Renal pelvis (tissue), 12 donors: Measurements from ENCODE around the gene KRTAP2-3. TPM values are rescaled to one million over a fixed set of nuclear protein-coding genes. Genes with fewer than 3 reads are reported as not detected.
"Not testable (repeated sequence)": the region's sequence is repeated elsewhere in the genome, so short reads cannot be mapped to it uniquely, and the experiment has no call there.

ENCODE experiments used
- DNase-seq: peaks from one replicate; pipeline ENCODE4 v3.0.0-alpha.2; 2013
- long read RNA-seq, 16 experiments: transcript quantifications; one replicate each; lab custom pipeline, GENCODE V29; 2026
- polyA plus RNA-seq, 3 donors: library from polyadenylated mRNA; unstranded; fragments of 120-200 nt; gene quantifications; one replicate each; pipeline ENCODE4 v1.2.1, GENCODE V29; 2013; ENCODE audit not compliant: insufficient read length in 3 of 3

Gene KRTAP2-3, protein sequence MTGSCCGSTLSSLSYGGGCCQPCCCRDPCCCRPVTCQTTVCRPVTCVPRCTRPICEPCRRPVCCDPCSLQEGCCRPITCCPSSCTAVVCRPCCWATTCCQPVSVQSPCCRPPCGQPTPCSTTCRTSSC
- not detected for polyA plus RNA-seq
- long read RNA-seq, donor 1 = 0 reads
- long read RNA-seq, donor 2 = 0 reads
- long read RNA-seq, donor 3 = 0 reads
- long read RNA-seq, donor 4 = 0 reads
- long read RNA-seq, donor 5 = 0 reads
- long read RNA-seq, donor 6 = 0 reads
- long read RNA-seq, donor 7 = 0 reads
- long read RNA-seq, donor 8 = 0 reads
- long read RNA-seq, donor 9 = 0 reads
- long read RNA-seq, donor 10 = 0 reads
- long read RNA-seq, donor 11 = 0 reads
- long read RNA-seq, donor 12 = 0 reads
- long read RNA-seq, donor 13 = 0 reads
- long read RNA-seq, donor 14 = 0 reads
- long read RNA-seq, donor 15 = 0 reads
- long read RNA-seq, donor 16 = 0 reads

DNA sequence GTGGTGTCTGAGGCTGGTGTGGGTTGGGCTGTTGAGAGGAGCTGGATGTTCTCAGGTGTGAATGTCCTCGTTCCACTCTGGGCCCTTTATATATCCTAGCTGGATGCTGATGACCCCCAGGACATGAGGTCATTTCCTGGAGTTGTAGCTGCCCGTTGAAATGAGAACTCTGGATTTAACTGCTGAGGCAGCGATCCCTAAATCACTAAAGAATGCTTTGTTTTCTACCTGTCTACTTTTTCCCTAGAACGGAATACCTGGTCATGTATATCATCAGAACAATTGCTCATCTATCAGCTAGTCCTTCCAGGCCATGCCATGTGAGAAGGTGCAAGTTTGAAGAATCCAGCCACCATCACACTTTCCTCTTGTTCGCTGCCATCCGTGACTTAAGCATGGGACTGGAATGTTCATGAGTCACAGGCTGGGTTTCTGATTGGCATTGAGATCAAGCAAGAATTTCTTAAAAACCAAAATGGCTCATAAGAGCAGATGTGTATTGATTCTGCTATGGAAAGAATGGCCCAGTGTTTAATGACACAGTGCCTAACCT lies at the start of gene KRTAP2-3:
Gene KRTAP2-3, minus strand, starts transcription at position 63 of the 553 bp plus-strand sequence. CDS start 64 bp downstream, outside the sequence.
- DNase-seq = no peak

DNA sequence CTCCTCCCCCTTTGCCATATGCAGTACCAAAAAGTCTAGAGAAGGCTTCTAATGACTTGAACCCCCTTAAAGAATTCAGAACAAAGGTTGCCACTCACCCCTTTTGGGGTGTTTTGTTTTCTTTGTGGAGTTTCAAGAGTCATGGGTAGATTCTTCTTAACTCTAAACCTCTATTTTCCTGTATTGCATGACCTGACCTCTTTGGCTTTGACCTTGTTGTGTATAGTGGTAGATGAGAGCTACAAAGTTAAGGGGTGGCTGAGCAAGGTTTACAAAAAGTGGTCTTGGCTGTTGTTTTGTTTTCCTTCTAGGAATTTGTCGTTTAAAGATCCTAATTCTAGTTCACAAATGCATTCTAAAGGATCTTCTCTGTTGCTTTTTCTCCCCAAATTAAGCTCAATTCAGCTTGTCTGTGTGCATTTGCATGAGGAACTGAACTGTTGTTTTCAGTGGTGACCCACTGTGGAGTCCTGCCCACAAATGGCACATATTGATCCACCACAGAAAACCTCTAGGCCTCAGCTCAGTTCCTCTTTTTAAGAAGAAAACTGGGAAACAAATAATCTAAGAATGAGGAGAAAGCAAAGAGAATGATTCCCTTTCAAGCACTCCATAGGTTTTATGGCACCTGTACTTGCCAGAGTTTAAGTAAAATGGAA lies 48.9 kb upstream of the KRTAP2-3 start:
- DNase-seq = not testable (repeated sequence)

DNA sequence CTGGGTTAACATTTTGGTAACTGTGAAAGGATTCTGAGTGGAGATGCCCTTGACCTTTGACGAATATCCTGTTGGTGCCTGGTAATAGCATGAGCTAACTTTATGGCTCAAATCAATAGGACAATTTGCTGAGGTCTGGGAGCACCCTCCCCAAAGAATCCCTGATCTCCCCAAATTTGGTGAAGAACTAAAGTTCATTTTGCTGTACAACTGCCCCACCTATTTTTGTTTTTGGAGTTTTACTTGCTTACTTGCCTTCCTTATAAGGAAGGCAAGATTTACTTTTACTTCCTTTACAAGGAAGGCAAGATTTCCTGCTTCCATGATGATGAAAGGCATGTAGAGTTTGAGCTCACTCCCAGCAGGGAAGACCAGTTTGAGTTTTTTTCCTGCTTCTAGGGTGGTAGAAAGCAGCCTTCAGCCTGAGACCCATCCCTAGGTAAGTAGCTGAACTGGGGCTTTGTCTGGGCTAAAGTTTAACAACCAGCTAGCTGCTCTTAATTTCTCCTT lies 48.1 kb upstream of the KRTAP2-3 start:
- no peak for DNase-seq

DNA sequence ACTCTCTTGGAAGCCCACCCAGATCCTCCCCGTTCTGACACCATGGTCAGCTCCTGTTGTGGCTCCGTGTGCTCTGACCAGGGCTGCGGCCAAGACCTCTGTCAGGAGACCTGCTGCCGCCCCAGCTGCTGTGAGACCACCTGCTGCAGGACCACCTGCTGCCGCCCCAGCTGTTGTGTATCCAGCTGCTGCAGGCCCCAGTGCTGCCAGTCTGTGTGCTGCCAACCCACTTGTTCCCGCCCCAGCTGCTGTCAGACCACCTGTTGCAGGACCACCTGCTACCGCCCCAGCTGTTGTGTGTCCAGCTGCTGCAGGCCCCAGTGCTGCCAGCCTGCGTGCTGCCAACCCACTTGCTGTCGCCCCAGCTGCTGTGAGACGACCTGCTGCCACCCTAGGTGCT lies 45.4 kb upstream of the KRTAP2-3 start, which contains the start of gene KRTAP4-9:
Gene KRTAP4-9, plus strand, starts transcription at position 43 of the 400 bp plus-strand sequence. Its CDS starts 0 bp downstream, at position 43.
- DNase-seq = not testable (repeated sequence)

DNA sequence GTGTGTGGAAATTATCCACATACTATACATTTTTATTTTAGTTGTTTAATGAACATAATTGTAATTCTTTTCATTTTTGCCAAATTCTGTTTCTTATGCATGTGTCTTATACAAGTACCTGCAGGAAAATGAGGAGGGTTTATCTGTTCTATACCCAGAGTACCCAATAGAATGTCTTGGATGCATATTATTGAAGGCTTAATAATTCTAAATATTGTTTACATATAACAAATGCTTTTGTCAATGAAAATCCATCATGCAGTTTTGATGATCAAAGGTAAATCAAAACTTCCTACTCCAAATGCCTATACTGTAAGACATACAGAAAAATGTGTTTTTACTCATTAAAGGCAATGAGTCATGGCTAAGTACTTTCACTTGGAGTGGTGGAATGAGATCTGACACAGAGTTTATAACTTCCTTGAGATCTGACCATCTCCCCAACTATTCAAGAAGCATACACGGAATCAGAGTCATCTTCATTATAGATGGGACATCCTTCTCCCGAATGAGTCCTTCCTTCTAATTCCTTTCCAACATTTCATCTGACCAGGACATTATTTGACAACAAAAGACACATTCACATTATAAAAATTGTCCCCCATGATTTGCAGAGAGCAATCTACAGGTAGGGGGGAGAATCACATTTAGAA lies 44.6 kb upstream of the KRTAP2-3 start:
- not testable (repeated sequence) for DNase-seq

DNA sequence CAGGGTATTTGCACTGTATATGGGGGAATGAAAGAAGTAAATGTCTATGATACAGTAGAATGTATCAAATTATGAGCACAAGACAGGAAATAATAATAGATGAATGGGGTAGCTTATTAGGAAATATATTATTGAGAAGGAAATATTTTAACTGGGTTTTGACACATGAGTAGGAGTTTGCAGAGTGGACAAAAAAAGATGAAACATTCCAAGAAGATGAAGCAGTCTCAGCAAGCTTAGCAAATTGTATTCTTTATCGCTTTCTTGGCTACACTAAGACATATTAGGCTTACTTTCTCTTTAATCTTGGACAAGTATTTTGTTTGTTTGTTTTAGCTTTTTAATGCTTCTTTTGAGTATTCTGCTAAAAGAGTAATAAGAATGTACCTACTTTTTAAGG lies 44.0 kb upstream of the KRTAP2-3 start:
- DNase-seq = no peak

DNA sequence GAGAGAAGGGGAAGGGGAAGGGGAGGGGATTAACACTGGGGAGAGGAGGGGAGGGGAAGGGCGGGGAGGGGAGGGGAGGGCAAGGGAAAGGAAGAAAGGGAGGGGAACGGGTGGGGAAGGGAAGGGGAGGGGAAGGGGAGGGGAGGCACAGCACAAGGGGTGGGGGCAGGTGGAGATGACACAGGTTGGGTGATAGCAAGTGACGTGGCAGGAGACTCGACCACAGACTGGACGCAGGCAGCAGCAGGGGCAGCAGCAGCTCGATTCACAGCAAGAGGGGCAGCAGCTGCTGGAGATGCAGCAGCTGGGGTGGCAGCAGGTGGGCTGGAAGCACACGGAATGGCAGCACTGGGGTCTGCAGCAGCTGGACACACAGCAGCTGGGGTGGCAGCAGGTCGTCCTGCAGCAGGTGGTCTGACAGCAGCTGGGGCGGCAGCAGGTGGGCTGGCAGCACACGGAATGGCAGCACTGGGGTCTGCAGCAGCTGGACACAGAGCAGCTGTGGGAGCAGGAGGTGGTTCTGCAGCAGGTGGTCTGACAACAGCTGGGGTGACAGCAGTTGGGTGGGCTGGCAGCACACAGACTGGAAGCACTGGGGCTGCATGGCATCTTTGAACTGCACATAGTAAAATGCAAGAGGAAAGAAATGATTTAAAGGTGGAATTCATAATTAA lies 41.8 kb upstream of the KRTAP2-3 start, which contains the start of gene KRTAP4-16:
Gene KRTAP4-16, minus strand, starts transcription at position 624 of the 674 bp plus-strand sequence. Its CDS starts 0 bp downstream, at position 624.
- no peak for DNase-seq

DNA sequence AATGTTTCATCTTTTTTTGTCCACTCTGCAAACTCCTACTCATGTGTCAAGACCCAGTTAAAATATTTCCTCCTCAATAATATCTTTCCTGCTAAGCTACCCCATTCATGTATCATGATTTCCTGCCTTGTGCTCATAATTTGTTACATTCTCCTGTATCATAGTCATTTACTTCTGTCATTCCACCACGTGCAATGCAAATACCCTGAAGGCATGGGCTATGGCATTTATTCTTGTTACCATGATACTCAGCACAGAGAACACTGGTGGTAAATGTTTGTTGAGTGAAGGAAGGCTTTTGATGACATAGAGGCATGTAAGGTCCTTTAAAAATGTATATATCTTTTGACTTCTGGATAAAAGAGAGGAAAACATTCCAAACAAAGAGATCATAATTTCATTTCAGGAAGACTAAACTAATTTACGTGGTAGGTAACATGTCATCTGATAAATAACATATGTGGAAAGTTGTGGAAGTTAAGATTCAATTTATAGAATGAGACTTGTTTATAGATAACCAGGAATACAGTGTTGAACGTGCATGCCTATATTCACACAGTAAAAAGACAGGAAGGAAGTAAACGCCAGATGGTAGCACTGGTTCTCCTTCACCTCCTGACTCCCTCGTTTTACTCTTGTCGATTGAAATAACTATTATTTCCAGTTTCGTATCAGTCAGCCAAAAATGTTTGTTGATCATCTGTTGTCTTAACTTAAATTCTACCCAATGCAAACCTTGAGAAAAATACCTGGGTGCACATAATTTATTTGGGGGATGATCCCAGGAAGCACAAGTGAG lies 40.0 kb upstream of the KRTAP2-3 start:
- DNase-seq = not testable (repeated sequence)

DNA sequence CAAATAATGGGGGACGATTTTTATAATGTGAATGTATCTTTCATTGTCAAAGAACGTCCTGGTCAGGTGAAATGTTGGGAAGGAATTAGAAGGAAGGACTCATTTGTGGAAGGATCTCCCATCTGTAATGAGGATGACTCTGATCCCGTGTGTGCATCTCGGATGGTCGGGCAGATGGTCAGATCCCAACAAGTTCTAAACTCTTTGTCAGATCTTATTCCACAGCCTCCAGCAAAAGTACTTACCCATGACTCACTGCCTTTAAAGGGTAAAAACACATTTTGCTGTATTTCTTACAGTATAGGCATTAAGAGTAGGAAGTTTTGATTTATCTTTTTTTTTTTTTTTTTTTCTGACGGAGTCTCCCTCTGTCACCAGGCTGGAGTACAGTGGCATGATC lies 38.6 kb upstream of the KRTAP2-3 start:
- no peak for DNase-seq

DNA sequence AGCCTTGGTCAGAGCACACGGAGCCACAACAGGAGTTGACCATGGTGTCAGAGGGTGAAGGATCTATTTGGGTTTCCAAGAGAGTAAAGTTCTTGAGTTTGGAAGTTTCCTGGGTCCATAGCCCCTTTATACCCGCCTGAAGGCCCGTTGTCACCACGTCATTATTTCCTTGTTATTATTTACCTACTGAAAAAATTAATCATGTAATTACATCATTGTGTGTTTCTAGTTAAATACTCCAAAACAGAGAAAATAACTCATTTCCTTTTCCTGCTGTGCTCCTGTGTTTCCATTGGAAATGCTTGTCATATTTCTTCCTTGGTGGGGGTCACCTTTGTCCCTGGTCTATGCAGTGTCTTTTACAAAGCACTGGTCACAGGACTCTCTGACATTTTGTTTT lies 38.1 kb upstream of the KRTAP2-3 start, which contains the start of gene KRTAP4-8:
Gene KRTAP4-8, minus strand, starts transcription at position 101 of the 400 bp plus-strand sequence. Its CDS starts 58 bp downstream, at position 43.
- no peak for DNase-seq

DNA sequence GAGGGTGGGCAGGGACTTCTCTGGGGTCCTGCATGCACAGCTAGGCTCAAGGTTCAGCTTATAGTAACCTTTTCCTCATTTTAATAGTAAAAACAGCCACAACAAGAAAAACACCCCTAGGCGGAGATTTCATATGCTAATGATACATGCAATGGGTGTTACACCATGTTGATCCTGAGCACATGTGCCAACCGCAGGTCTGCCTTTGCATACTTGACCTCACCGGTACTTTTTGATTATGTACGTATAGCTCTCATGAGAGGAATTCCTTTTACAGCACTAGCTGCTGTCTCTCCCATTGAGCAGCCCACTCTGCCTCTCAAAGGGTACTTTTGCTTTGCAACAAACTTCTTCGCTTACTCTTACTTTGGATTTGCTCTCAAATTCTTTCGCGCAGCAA lies 36.1 kb upstream of the KRTAP2-3 start:
- no peak for DNase-seq

DNA sequence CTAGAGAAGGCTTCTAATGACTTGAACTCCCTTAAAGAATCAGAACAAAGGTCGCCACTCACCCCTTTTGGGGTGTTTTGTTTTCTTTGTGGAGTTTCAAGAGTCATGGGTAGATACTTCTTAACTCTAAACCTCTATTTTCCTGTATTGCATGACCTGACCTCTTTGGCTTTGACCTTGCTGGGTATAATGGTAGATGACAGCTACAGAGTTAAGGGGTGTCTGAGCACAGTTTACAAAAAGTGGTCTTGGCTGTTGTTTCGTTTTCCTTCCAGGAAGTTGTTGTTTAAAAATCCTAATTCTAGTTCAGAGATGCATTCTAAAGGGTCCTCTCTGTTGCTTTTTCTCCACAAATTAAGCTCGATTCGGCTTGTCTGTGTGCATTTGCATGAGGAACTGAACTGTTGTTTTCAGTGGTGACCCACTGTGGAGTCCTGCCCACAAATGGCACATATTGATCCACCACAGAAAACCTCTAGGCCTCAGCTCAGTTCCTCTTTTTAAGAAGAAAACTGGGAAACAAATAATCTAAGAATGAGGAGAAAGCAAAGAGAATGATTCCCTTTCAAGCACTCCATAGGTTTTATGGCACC lies 28.9 kb upstream of the KRTAP2-3 start:
- DNase-seq = not testable (repeated sequence)

DNA sequence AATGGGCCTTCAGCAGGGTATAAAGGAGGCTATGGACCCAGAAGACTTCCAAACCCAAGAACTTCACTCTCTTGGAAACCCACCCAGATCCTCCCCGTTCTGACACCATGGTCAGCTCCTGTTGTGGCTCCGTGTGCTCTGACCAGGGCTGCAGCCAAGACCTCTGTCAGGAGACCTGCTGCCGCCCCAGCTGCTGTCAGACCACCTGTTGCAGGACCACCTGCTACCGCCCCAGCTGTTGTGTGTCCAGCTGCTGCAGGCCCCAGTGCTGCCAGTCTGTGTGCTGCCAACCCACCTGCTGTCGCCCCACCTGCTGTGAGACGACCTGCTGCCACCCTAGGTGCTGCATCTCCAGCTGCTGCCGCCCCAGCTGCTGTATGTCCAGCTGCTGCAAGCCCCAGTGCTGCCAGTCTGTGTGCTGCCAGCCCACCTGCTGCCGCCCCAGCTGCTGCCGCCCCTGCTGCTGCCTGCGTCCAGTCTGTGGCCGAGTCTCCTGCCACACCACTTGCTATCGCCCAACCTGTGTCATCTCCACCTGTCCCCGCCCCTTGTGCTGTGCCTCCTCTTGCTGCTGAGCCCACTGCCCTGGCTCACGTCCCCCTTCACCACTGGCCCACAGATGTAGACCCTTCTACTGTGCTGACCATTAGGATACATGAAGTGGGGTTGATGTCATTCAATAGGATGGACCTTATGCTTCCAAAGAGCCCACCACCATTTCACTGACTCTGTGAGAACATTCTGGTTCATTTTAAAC lies 24.4 kb upstream of the KRTAP2-3 start, which contains the start of gene KRTAP4-7:
Gene KRTAP4-7, plus strand, starts transcription at position 51 of the 757 bp plus-strand sequence. Its CDS starts 57 bp downstream, at position 108.
- not testable (repeated sequence) for DNase-seq

DNA sequence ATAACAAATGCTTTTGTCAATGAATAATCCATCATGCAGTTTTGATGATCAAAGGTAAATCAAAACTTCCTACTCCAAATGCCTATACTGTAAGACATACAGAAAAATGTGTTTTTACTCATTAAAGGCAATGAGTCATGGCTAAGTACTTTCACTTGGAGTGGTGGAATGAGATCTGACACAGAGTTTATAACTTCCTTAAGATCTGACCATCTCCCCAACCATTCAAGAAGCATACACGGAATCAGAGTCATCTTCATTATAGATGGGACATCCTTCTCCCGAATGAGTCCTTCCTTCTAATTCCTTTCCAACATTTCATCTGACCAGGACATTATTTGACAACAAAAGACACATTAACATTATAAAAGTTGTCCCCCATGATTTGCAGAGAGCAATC lies 23.5 kb upstream of the KRTAP2-3 start:
- DNase-seq = not testable (repeated sequence)

DNA sequence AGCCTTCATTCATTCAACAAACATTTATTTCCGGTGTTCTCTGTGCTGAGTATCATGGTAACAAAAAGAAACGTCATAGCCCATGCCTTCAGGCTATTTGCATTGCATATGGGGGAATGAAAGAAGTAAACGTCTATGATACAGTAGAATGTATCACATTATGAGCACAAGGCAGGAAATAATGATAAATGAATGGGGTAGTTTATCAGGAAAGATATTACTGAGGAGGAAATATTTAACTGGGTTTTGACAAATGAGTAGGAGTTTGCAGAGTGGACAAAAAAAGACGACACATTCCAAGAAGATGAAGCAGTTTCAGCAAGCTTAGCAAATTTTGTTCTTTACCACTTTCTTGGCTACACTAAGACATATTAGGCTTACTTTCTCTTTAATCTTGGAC lies 22.7 kb upstream of the KRTAP2-3 start:
- no peak for DNase-seq

DNA sequence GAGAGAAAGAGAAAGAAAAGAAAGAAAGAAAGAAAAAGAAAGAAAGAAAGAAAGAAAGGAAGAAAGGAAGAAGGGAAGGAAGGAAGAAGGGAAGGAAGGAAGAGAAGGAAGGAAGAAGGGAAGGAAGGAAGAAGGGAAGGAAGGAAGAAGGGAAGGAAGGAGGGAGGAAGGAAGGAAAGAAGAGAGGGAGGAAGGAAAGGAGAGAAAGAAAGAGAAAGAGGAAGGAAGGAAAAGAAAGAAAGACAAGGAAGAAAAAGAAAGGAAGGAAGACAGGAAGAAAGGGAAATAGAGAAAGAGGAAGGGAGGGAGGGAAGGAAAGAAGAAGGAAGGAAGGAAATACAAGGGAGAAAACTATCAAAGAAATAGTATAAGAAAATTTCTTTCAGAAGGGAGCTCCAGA lies 16.9 kb upstream of the KRTAP2-3 start:
- no peak for DNase-seq

DNA sequence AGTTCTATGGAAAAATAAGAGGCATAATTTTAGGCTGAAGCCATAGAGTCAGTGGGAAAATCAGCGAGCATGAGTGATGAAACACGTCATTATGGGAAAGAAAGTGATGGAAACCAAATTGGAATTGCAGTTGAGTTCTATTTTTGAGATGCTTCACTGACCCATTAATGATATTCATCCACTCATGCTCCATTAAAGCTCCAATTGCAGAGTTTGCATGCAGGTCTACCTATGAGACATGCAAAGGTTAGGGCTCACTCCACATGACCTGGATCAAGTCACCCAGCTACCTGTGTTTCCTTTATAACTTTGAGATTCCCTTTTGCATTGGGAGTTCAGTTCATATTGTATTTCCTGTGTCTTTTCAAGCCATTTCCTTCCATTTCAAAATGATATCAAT lies 13.8 kb upstream of the KRTAP2-3 start:
- DNase-seq = no peak

DNA sequence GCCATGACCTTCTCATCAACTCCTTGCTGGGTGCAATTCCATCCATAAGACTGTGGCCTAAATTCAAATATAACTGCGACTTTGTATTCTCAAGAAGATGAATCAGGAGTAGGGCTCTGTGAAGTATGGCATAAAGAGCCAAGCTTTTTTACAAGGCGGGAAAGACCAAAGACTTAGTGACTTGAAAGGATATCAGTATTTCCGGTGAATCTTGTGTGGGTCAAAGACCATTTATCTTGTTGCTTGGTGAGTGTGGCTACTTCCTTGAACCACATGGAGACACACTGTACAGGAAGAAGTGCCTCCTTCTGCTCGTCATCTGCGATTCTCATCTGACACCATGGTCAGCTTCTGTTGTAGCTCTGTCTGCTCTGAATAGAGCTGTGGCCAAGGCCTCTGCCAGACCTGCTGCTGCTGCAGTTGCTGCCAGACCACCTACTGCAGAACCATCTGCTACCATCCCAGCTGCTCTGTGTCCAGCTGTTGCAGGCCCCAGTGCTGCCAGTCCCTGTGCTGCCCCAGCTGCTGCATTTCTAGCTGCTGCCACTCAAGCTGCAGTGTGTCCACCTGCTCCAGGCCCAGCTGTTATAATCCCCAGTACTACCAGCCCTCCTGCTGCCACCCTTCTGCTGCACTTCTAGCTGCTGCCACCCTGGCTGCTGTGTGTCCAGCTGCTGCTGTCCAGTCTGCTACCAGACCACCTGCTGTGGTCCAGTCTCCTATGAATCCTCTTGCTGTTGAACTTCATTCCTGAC lies 11.9 kb upstream of the KRTAP2-3 start:
- DNase-seq = no peak
